ENCODE measurements around the gene COMMD6.
A peak's percentile ranks its signal among the peaks of the same experiment; 100 is the strongest.

COMMD6 gene

DNA sequence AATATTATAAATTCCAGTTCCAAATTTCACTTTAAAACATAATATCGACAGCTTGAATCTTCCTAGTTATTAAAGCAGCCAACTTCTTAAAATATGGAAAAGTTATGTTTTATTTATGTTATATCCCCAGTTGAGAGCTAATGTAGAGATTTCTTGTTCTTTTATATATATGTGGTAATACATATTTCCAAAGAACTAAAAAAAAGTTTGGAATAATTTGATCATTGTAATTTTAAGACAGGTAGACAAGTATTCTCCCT is 54.9 kb downstream of the COMMD6 start:
- H3K9me3 Mint-ChIP-seq, result no peaks in the 10 kb centered on the region
- peaks cover 74% of the 10 kb centered on the region for H3K27me3 Mint-ChIP-seq
- peaks cover 9% of the 10 kb centered on the region for H3K36me3 Mint-ChIP-seq (ENCODE audit: low read depth)
- H3K27ac Mint-ChIP-seq, result no peak overlapping the region
- no peak for DNase-seq
- peaks cover 44% of the 10 kb centered on the region for H3K4me1 Mint-ChIP-seq (ENCODE audit: low read depth)
- peak overlapping the region; percentile 86 for H3K4me3 Mint-ChIP-seq

- H3K27me3 Mint-ChIP-seq, result peaks cover 76% of the 10 kb centered on the region
- peaks cover 42% of the 10 kb centered on the region for H3K4me1 Mint-ChIP-seq (ENCODE audit: low read depth)
- peak; percentile 69 for DNase-seq
- peaks cover 9% of the 10 kb centered on the region for H3K36me3 Mint-ChIP-seq (ENCODE audit: low read depth)
- H3K9me3 Mint-ChIP-seq, result no peaks in the 10 kb centered on the region
- peak within 1 kb of the TSS; percentile 68 for H3K27ac Mint-ChIP-seq
- peak within 1 kb of the TSS; percentile 86 for H3K4me3 Mint-ChIP-seq
Observed at GRCh38 chr13:75482070-75482819, 55.4 kb downstream of the COMMD6 start, which contains the start of gene TBC1D4. Gene TBC1D4, minus strand, starts transcription at chr13:75482169. Its CDS starts 402 bp downstream, at chr13:75481767.

DNA sequence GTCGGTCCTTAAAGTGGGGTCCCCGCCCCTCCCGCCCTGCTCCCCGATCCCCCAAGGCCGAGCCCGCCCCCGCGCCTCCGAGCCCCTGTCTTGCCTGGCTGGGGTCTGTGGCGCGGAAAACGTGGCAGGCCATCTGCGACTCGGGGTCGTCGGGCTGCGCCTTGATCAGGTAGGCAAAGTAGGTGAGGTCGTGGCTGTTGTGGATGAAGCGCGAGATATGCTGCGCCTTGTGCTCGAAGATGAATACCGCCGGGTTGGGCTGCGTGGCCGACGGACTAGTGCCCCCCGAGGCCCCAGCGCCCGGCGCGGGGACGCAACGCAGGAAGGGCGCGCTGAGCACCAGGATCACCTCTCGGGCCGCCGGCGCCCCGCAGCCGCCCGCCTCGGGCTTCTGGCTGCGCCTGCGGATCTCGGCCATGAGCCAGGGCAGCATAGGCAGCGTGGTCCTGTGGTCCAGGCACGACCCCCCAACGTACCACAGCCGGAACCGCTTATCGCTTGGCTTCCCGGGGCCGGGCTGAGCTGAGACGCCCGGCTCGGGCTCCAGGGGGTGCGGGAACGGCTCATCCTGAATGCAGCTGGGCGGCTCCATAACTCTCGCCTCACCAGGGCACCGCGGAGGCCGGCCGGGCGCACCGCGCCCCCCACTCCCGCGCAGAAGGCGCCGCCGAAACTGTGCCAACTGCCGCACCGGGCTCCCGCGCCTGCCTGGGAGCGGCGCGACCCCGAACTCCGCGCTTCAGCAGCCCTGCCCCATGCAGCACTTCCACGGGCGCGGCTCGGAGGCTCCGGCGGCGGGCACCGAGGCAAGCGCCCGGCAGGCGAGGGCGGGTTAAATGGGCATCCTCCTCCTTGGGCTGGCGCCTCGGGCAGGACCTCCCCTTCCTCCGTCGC is 56.2 kb downstream of the COMMD6 start:
- Mint-ChIP-seq H3K4me3 (peak overlapping the region; percentile 86), H3K27ac (no peak overlapping the region), H3K9me3 (no peaks in the 10 kb centered on the region), H3K27me3 (peaks cover 80% of the 10 kb centered on the region), H3K4me1 (ENCODE audit: low read depth) (peaks cover 33% of the 10 kb centered on the region), H3K36me3 (ENCODE audit: low read depth) (peaks cover 9% of the 10 kb centered on the region)
- DNase-seq, result peak; percentile 69

- Mint-ChIP-seq H3K9me3 (no peaks in the 10 kb centered on the region), H3K27ac (peak overlapping the region; percentile 72), H3K36me3 (ENCODE audit: low read depth) (peaks cover 9% of the 10 kb centered on the region), H3K4me1 (ENCODE audit: low read depth) (peaks cover 26% of the 10 kb centered on the region), H3K27me3 (peaks cover 77% of the 10 kb centered on the region), H3K4me3 (peak overlapping the region; percentile 86)
- peak; percentile 55 for DNase-seq
Observed at GRCh38 chr13:75480671-75481175, 56.9 kb downstream of the COMMD6 start.

GRCh38 chr13:75479102-75479740 is 58.4 kb downstream of the COMMD6 start:
- Mint-ChIP-seq H3K9me3 (no peaks in the 10 kb centered on the region), H3K4me3 (no peak overlapping the region)
- no peak for DNase-seq

GRCh38 chr13:75478659-75479058 is 59.0 kb downstream of the COMMD6 start:
- Mint-ChIP-seq H3K36me3 (ENCODE audit: low read depth) (peaks cover 9% of the 10 kb centered on the region), H3K9me3 (no peaks in the 10 kb centered on the region), H3K27me3 (peaks cover 64% of the 10 kb centered on the region), H3K27ac (no peak overlapping the region), H3K4me3 (no peak overlapping the region), H3K4me1 (ENCODE audit: low read depth) (peaks cover 14% of the 10 kb centered on the region)
- no peak for DNase-seq

More at GRCh38 chr13:75479102-75479740, 58.4 kb downstream of the COMMD6 start:
- Mint-ChIP-seq H3K27ac (no peak overlapping the region), H3K36me3 (ENCODE audit: low read depth) (peaks cover 9% of the 10 kb centered on the region), H3K27me3 (peaks cover 70% of the 10 kb centered on the region), H3K4me1 (ENCODE audit: low read depth) (peaks cover 17% of the 10 kb centered on the region)
